ENCODE results near the gene DGCR2. TPM values are rescaled to one million over a fixed set of nuclear protein-coding genes. Genes with fewer than 3 reads are reported as not detected.

DGCR2 gene
- total and polyA plus RNA-seq, 2 of the 8 experiments (the other 6 are each of a cell fraction or from before 2014, with no cell fraction given) = 42.3 to 62.2 TPM

DNA sequence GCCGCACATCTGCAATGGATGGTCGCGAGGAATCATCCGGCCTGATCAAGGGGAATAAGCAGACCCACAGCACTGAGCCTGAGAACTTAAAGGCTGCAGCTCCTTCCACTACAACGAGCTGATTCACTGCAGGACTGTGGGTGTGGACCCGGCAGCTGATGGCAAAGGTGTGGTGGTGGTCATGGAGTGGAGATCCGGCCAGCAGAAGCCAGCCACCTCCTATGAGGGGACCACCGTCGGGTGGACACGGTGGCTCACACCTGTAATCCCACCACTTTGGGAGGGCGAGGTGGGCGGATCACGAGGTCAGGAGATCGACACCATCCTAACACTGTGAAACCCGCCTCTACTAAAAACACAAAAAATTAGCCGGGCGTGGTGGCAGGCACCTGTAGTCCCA, 66.4 kb downstream of the DGCR2 start:
- Histone ChIP-seq H3K4ac (replicated peaks; ENCODE audit: insufficient read length, low read depth, low read length) (no peak overlapping the region), H2BK120ac (replicated peaks; ENCODE audit: low read depth, low read length) (no peak overlapping the region), H2AK5ac (ENCODE audit: low read depth, low read length) (no peak overlapping the region), H3K36me3 (ENCODE audit: control insufficient read depth in 2 of 4, insufficient read depth in 4 of 4, low read length in 3 of 4) (peaks cover 0 to 37% (median 9%) of the 10 kb centered on the region in 4 experiments; a peak in 4 of 8 replicates), H3K18ac (ENCODE audit: extremely low read depth, low read length) (no peak overlapping the region), H4K20me1 (replicated peaks in 1 of 2; ENCODE audit: control insufficient read depth in 1 of 2, insufficient read depth in 2 of 2, low read length in 2 of 2) (peaks cover 5 to 12% of the 10 kb centered on the region in 2 experiments), H3K23me2 (ENCODE audit: low read depth, low read length) (no peaks in the 10 kb centered on the region), H4K91ac (replicated peaks; ENCODE audit: insufficient read length, low read length) (no peak overlapping the region), H3K4me3 (ENCODE audit: extremely low read depth in 1 of 4, insufficient read depth in 2 of 4, low read depth in 3 of 4, low read length in 4 of 4) (no peak overlapping the region), H3K4me1 (replicated peaks in 1 of 4; ENCODE audit: control insufficient read depth in 3 of 4, insufficient read depth in 4 of 4, low read length in 3 of 4) (no peaks in the 10 kb centered on the region), H3K9ac (replicated peaks in 1 of 4; ENCODE audit: extremely low read depth in 1 of 4, low read depth in 3 of 4, low read length in 3 of 4) (no peak overlapping the region), H2BK12ac (ENCODE audit: low read depth, low read length) (no peak overlapping the region), H3K56ac (replicated peaks; ENCODE audit: insufficient read length, low read depth, low read length) (no peak overlapping the region), H4K8ac (ENCODE audit: extremely low read depth, insufficient read depth, low read length) (no peak overlapping the region), H3K27me3 (replicated peaks in 1 of 4; ENCODE audit: control insufficient read depth in 3 of 4, extremely low read depth in 1 of 4, insufficient read depth in 3 of 4, low read length in 3 of 4) (no peaks in the 10 kb centered on the region), H2BK5ac (ENCODE audit: low read depth, low read length) (no peak overlapping the region), H3K27ac (ENCODE audit: low read depth, low read length) (no peak overlapping the region), H4K5ac (ENCODE audit: insufficient read length, low read depth, low read length) (no peak overlapping the region), H3K23ac (ENCODE audit: insufficient read length) (no peak overlapping the region), H3K4me2 (ENCODE audit: insufficient read depth in 1 of 2, low read depth in 2 of 2, low read length in 2 of 2) (no peak overlapping the region), H3K14ac (ENCODE audit: insufficient read length) (no peak overlapping the region), H2BK20ac (ENCODE audit: low read length) (no peak overlapping the region), H3K9me3 (ENCODE audit: insufficient read depth in 2 of 2, low read depth in 1 of 2, low read length in 1 of 2) (no peaks in the 10 kb centered on the region), H2AFZ (ENCODE audit: low read length) (no peak overlapping the region), H3K79me1 (ENCODE audit: low read depth, low read length) (no peaks in the 10 kb centered on the region; the same call in none of the 2 replicates), H2BK15ac (ENCODE audit: low read length) (no peak overlapping the region), H3K79me2 (ENCODE audit: control insufficient read depth in 1 of 2, insufficient read depth in 2 of 2, low read length in 2 of 2) (no peaks in the 10 kb centered on the region)
- no peak for DNase-seq (ENCODE audit: low read depth in 1 of 2, low spot score in 2 of 2)
- WGBS, 2 experiments (ENCODE audit: extremely low coverage in 1 of 2, insufficient coverage in 1 of 2, insufficient read length in 1 of 2, insufficient replicate concordance in 2 of 2, low coverage in 1 of 2, low lambda C conversion rate in 2 of 2, missing lambda C conversion rate in 1 of 2) = 92% methylated on average over 17 of the region's 17 CpGs; no CpG with 5 or more reads in 1 of the 2 experiments
- TF ChIP-seq ATF3 (IDR thresholded peaks at IDR 0.05; ENCODE audit: insufficient read depth, low read depth, low read length) (no peak), ZNF274 (IDR thresholded peaks at IDR 0.05; ENCODE audit: borderline replicate concordance, extremely low read depth, low read length) (no peak), ASH2L (IDR thresholded peaks at IDR 0.05; ENCODE audit: low read length) (no peak), KDM1A (IDR thresholded peaks at IDR 0.05; ENCODE audit: borderline replicate concordance, low read length) (no peak), RFX5 (IDR thresholded peaks at IDR 0.05; ENCODE audit: borderline replicate concordance, low read depth, low read length) (no peak), CTBP2 (IDR thresholded peaks at IDR 0.05; ENCODE audit: borderline replicate concordance, insufficient read depth, insufficient read length, low read length) (no peak), TCF12 (IDR thresholded peaks at IDR 0.05; ENCODE audit: low read depth, low read length) (no peak), HDAC2 (IDR thresholded peaks at IDR 0.05; ENCODE audit: borderline replicate concordance in 1 of 2, low read depth in 2 of 2, low read length in 2 of 2) (no peak)
- TF ChIP-seq, protein P1, sequence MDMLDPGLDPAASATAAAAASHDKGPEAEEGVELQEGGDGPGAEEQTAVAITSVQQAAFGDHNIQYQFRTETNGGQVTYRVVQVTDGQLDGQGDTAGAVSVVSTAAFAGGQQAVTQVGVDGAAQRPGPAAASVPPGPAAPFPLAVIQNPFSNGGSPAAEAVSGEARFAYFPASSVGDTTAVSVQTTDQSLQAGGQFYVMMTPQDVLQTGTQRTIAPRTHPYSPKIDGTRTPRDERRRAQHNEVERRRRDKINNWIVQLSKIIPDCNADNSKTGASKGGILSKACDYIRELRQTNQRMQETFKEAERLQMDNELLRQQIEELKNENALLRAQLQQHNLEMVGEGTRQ (IDR thresholded peaks at IDR 0.05; ENCODE audit: low read length) = no peak
- TF ChIP-seq, protein P2, sequence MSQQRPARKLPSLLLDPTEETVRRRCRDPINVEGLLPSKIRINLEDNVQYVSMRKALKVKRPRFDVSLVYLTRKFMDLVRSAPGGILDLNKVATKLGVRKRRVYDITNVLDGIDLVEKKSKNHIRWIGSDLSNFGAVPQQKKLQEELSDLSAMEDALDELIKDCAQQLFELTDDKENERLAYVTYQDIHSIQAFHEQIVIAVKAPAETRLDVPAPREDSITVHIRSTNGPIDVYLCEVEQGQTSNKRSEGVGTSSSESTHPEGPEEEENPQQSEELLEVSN (IDR thresholded peaks at IDR 0.05) = no peak
- ChIA-PET POLR2A (ENCODE audit: partially characterized antibody) (no interaction called here), CTCF (ENCODE audit: partially characterized antibody) (interaction anchor here (1.2 to 1.5 kb wide), 4 partner anchors 10 to 30 kb away, joined by 3 to 6 read pairs (median 4); no protein-coding TSS in a partner anchor)
- FAIRE-seq = no peak

Measured in H1 (cell line).